Astrocyte (in vitro differentiated cells and primary cell): ENCODE data around the gene BATF3.

ENCODE experiments used
- EZH2 ChIP-seq: IDR thresholded peaks from 2 replicates; pipeline ENCODE4 v1.6.1; 2012; ENCODE audit warnings: mild to moderate bottlenecking, low read length, inconsistent platforms; ENCODE audit not compliant: insufficient read depth
- TF ChIP-seq, protein P1 (sequence below): IDR thresholded peaks from 2 replicates; pipeline ENCODE4 v1.5.1; 2011; ENCODE audit warnings: low read depth, mild to moderate bottlenecking, inconsistent platforms, low read length, moderate library complexity; ENCODE audit not compliant: insufficient read depth

DNA sequence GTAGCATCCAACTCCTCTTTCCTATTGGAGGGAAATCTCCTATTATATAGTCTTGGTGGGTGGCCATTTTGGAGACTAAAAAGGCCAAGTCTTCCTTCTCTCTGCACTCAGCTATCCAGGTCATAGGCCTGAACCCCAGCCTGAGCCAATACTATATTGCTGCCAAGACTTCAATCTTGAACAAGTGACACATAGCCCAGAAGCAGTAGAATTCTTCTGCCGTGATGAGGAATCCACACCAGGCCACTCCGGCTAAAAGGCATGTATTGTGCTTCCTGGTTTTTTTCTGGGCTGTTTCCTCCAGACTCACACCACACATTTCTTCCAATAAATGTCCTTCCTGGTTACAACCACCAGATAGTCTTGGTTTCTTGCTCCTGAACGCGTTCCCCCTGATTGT lies 48.1 kb downstream of the BATF3 start:
- TF ChIP-seq, protein P1, sequence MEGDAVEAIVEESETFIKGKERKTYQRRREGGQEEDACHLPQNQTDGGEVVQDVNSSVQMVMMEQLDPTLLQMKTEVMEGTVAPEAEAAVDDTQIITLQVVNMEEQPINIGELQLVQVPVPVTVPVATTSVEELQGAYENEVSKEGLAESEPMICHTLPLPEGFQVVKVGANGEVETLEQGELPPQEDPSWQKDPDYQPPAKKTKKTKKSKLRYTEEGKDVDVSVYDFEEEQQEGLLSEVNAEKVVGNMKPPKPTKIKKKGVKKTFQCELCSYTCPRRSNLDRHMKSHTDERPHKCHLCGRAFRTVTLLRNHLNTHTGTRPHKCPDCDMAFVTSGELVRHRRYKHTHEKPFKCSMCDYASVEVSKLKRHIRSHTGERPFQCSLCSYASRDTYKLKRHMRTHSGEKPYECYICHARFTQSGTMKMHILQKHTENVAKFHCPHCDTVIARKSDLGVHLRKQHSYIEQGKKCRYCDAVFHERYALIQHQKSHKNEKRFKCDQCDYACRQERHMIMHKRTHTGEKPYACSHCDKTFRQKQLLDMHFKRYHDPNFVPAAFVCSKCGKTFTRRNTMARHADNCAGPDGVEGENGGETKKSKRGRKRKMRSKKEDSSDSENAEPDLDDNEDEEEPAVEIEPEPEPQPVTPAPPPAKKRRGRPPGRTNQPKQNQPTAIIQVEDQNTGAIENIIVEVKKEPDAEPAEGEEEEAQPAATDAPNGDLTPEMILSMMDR, result no peak
- TF ChIP-seq EZH2, result no peak
